Activated T-cell treated with anti-CD3 and anti-CD28 coated beads, Interleukin-2, amount 50 U/mL, for 72 hours (primary cell): Measurements from ENCODE around the gene DPYD. TPM values are rescaled to one million over a fixed set of nuclear protein-coding genes. Genes with fewer than 3 reads are reported as not detected.
A peak's percentile ranks its signal among the peaks of the same experiment; 100 is the strongest.

Experiments used
- ATAC-seq, 2 donors: fragments of 150-1000 bp; cut with Tn5 transposase; replicated peaks in 1 of 2; 2 replicates each; pipeline ENCODE4 v1.10.0; 2021; ENCODE audit warnings: moderate library complexity in 2 of 2, mild to moderate bottlenecking in 1 of 2
- DNase-seq, 2 donors: peaks; one replicate each; pipeline ENCODE4 v3.0.0; 2021 to 2022; ENCODE audit warnings: mixed read lengths in 1 of 2
- H3K27ac Mint-ChIP-seq: one replicate; pipeline ENCODE4 v1.8.0; 2022; ENCODE audit warnings: mild to moderate bottlenecking, moderate library complexity, mixed read lengths
- H3K27me3 Mint-ChIP-seq: one replicate; pipeline ENCODE4 v1.8.0; 2022; ENCODE audit warnings: low read depth, mixed read lengths
- H3K36me3 Mint-ChIP-seq, 2 donors: one replicate each; pipeline ENCODE4 v1.8.0; 2022; ENCODE audit warnings: mixed read lengths in 2 of 2, mild to moderate bottlenecking in 1 of 2; ENCODE audit not compliant: insufficient read depth in 2 of 2
- H3K4me1 Mint-ChIP-seq: one replicate; pipeline ENCODE4 v1.8.0; 2022; ENCODE audit warnings: low read depth, mixed read lengths
- H3K4me3 Mint-ChIP-seq, 2 donors: one replicate each; pipeline ENCODE4 v1.8.0; 2022; ENCODE audit warnings: mild to moderate bottlenecking in 2 of 2, mixed read lengths in 2 of 2, moderate library complexity in 2 of 2
- H3K9me3 Mint-ChIP-seq, 2 donors: one replicate each; pipeline ENCODE4 v1.8.0; 2022; ENCODE audit warnings: mixed read lengths in 2 of 2
- total RNA-seq, 2 donors: library from RNA; stranded (reverse); gene quantifications; one replicate each; pipeline ENCODE4 v1.2.3, GENCODE V29; 2022

The DPYD gene
- total RNA-seq, 2 donors from 2014 or later: 13.4 to 18.2 TPM

DNA sequence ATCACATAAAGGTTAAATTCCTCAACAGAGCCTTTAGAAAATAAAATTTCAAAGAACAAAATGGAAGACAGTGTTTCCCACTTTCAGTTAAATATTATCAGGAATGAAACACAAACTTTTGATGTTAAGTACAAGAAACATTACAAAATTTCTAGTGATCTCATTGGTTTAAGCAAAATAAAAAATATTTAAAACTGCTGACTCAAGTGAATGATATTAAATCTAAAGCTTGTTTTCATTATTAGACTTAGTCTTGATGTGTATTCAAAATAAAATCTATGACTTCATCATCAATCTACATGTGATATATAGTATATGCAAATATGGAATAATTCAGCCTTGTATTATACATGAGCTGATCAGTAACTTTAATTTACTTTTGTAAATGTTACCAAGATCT, 614.3 kb downstream of the DPYD start:
- Mint-ChIP-seq H3K4me1 (no peaks in the 10 kb centered on the region), H3K27ac (no peak overlapping the region), H3K27me3 (no peaks in the 10 kb centered on the region), H3K4me3 (no peak overlapping the region), H3K36me3 (no peaks in the 10 kb centered on the region), H3K9me3 (no peaks in the 10 kb centered on the region)
- DNase-seq: no peak
- no peak for ATAC-seq

GRCh38 chr1:97304366-97304765, 616.5 kb downstream of the DPYD start:
- Mint-ChIP-seq H3K9me3 (no peaks in the 10 kb centered on the region), H3K27me3 (no peaks in the 10 kb centered on the region), H3K4me3 (no peak overlapping the region), H3K36me3 (no peaks in the 10 kb centered on the region), H3K4me1 (no peaks in the 10 kb centered on the region), H3K27ac (no peak overlapping the region)
- DNase-seq (no peak), ATAC-seq (no peak)

- H3K4me3 Mint-ChIP-seq: no peak overlapping the region
- H3K27ac Mint-ChIP-seq: no peak overlapping the region
- no peak for DNase-seq
- H3K27me3 Mint-ChIP-seq: no peaks in the 10 kb centered on the region
- H3K36me3 Mint-ChIP-seq: no peaks in the 10 kb centered on the region
- no peaks in the 10 kb centered on the region for H3K4me1 Mint-ChIP-seq
- no peaks in the 10 kb centered on the region for H3K9me3 Mint-ChIP-seq
- no peak for ATAC-seq
These were observed 621.9 kb downstream of the DPYD start for GRCh38 chr1:97298966-97299365.

DNA sequence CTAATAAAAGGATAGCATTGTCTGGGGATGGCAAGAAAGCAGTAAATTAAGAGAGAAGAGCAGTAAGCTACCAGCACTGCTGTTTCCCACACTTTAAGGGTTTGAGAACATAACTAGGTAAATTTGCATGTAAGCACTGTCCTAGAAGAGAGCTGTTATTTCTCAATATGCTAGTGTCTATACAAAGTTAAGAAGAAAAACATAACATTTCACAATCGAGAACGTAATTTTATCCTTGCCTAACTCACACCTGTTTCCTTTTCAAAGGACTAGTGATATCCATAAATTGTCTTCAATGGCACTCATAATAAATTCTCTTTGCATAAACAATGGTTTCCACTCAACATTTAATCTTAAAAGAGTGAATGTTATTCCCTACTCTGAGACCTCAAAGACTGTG, 623.2 kb downstream of the DPYD start:
- no peaks in the 10 kb centered on the region for H3K4me1 Mint-ChIP-seq
- no peak overlapping the region for H3K4me3 Mint-ChIP-seq
- DNase-seq: no peak
- H3K36me3 Mint-ChIP-seq: no peaks in the 10 kb centered on the region
- H3K9me3 Mint-ChIP-seq: no peaks in the 10 kb centered on the region
- no peak overlapping the region for H3K27ac Mint-ChIP-seq
- no peak for ATAC-seq
- H3K27me3 Mint-ChIP-seq: no peaks in the 10 kb centered on the region

DNA sequence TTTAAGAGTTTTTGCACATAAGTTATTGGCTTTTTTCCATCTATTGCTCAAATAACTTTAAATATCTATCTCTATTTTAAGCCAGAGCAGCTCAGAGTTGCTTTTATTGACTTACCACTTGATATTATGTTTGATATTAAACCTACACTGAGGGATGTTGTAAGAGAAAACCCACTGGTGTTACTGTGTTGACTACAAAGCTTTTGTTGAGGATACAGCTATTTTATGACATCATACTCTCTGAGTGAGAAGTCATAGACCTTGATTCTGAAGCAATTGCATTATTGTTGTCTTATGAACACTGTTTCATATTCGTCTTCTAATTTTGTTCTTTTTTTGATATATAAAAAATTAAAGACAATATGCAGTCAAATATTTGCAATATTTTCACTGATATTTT, 638.9 kb downstream of the DPYD start:
- DNase-seq (no peak), ATAC-seq (no peak)
- peaks cover 10 to 17% of the 10 kb centered on the region in 2 donors for H3K36me3 Mint-ChIP-seq
- H3K27ac Mint-ChIP-seq: no peak overlapping the region
- peaks cover 10 to 13% of the 10 kb centered on the region in 2 donors for H3K9me3 Mint-ChIP-seq
- H3K4me1 Mint-ChIP-seq: peaks cover 13% of the 10 kb centered on the region
- no peak overlapping the region for H3K4me3 Mint-ChIP-seq
- no peaks in the 10 kb centered on the region for H3K27me3 Mint-ChIP-seq

- Mint-ChIP-seq H3K36me3 (peaks cover 6 to 14% of the 10 kb centered on the region in 2 donors), H3K4me1 (peaks cover 13% of the 10 kb centered on the region), H3K4me3 (peak overlapping the region in 1 of 2 donors; percentile 8), H3K27me3 (no peaks in the 10 kb centered on the region), H3K27ac (peak overlapping the region; percentile 88), H3K9me3 (peaks cover 5 to 8% of the 10 kb centered on the region in 2 donors)
- ATAC-seq: peak; percentile 84
- no peak for DNase-seq
These were observed 642.8 kb downstream of the DPYD start for GRCh38 chr1:97277891-97278654.

DNA sequence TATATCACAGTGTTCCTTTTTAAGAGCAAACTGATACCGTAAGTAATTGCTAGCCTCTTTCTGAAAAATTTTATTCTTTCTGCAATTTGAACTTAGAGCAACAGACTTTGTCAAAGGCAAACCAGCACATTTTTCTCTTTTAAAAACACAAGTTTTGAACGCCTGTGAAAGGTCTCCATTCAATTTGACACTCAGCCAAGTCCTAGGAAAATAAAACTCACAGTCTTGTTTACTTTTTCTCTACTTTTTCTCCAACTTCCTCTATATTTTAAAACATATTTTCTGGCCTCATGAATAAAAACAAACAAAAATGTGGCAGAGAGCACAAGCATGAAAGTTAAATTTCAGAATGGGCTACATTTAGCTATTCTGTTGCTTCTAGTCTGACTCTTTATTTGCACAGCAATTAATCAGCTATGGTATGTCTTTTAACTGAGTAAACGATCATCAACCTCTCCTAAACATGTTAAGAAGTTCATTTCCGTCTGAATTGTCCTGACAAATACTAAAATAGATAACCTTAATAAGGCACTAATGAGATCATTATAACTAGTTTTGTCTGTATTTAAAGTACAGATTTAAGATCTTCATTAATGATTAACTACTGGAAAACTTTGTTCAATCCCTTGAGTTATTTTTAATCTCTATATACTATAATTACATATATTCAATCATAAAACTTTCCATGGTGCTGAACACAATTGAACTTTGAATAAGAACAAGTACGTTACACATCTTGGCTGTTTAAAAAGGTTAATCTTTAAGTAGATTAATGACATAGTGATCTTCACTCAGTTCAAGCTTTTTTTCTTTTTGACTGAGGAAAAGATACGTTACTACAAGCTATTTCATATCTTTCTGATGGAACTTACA, 648.7 kb downstream of the DPYD start:
- no peak overlapping the region for H3K4me3 Mint-ChIP-seq
- no peaks in the 10 kb centered on the region for H3K27me3 Mint-ChIP-seq
- H3K36me3 Mint-ChIP-seq: peaks cover 3 to 11% of the 10 kb centered on the region in 2 donors
- ATAC-seq (no peak), DNase-seq (no peak)
- H3K4me1 Mint-ChIP-seq: peaks cover under 1% of the 10 kb centered on the region
- H3K27ac Mint-ChIP-seq: no peak overlapping the region
- H3K9me3 Mint-ChIP-seq: peaks cover 4% of the 10 kb centered on the region in 2 donors

DNA sequence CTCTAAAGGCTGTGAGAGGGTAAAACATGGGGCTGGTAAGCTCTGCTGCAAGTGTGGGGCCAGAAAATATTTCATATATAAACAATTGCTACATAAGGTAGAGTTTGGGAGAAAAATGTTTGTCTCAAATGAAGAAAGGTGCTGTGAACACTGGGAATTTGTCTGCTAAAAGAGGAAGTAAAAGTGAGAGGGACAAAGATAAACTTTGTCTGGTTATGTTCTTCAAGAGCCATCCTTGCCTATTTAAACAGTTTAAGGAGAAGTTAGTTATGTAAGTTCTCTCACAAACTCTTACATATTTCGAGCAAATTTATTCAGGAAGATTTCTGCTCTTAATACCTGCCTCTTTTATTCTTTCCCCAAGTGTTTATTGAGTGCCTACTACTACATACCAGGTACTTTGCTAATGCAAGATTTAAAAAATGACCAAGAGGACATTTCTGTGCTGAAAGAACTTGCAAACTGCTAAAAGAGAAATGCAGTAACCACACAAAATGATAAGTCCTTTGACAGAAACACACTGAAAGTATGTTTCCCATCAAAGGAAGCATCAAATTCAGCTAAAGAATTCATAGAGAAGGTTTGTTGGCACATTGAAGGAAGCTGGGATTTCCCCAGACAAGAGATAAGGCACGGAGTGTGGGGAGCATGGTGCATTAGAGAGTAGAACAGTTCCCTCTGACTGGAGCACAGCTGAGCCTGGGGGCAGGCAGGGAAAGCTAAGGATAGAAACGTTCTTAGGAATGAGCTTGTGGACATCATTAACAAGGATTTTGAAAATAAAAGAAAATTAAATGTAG, 650.1 kb downstream of the DPYD start:
- ATAC-seq (no peak), DNase-seq (no peak)
- no peak overlapping the region for H3K4me3 Mint-ChIP-seq
- H3K36me3 Mint-ChIP-seq: peaks cover 3 to 7% of the 10 kb centered on the region in 2 donors
- no peak overlapping the region for H3K27ac Mint-ChIP-seq
- H3K4me1 Mint-ChIP-seq: no peaks in the 10 kb centered on the region
- peaks cover 4 to 5% of the 10 kb centered on the region in 2 donors for H3K9me3 Mint-ChIP-seq
- no peaks in the 10 kb centered on the region for H3K27me3 Mint-ChIP-seq

GRCh38 chr1:97265630-97266029, 655.2 kb downstream of the DPYD start:
- Mint-ChIP-seq H3K4me1 (no peaks in the 10 kb centered on the region), H3K4me3 (no peak overlapping the region), H3K27me3 (no peaks in the 10 kb centered on the region), H3K27ac (no peak overlapping the region), H3K36me3 (peaks cover 3 to 6% of the 10 kb centered on the region in 2 donors), H3K9me3 (peaks cover 4 to 5% of the 10 kb centered on the region in 2 donors)
- DNase-seq (no peak), ATAC-seq (peak; percentile 29 to 58)

DNA sequence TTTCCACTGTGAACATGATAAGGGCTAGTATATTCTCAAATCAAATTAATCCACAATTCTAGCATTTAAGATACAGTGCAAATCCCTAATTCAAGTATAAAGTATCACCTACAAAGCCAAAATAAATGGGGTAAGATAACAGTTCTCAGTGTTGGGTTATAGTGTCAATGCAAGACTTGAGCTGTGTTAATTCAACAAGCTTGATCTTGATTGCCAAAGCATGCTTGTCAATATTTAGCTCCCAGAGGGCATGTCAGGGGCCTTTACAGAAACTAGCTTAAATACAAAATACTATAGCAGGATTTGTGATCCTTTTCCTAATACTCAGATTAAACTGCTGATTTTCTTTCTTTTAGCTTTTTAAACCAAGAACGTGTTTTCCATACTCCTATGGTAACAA, 658.0 kb downstream of the DPYD start:
- ATAC-seq: no peak

DNA sequence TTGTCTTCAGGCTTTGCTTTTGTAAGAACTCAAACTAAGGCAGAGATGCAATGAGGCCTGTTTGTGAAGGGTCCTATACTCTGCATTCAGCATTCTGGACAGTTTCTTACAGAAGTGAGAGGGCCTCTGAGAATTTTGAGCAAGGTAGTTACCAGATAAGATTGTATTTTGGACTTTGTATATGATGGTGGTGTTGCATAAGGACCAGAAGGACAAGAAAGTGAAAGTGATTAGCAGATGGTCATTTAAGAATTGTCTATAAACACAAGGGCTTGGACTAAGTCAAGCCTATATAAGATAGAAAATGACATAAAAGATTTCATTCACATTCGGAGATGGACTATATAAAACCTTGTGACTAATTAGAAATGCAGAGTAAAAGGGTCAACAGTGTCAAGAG, 662.2 kb downstream of the DPYD start:
- no peak overlapping the region for H3K27ac Mint-ChIP-seq
- H3K9me3 Mint-ChIP-seq: no peaks in the 10 kb centered on the region
- ATAC-seq (no peak), DNase-seq (no peak)
- H3K4me1 Mint-ChIP-seq: peaks cover 7% of the 10 kb centered on the region
- H3K4me3 Mint-ChIP-seq: no peak overlapping the region
- no peaks in the 10 kb centered on the region for H3K36me3 Mint-ChIP-seq
- H3K27me3 Mint-ChIP-seq: no peaks in the 10 kb centered on the region

More for the DNA sequence above, 658.0 kb downstream of the DPYD start:
- Mint-ChIP-seq H3K27me3 (no peaks in the 10 kb centered on the region), H3K27ac (no peak overlapping the region), H3K4me1 (no peaks in the 10 kb centered on the region), H3K4me3 (no peak overlapping the region), H3K36me3 (peaks cover 0 to 3% of the 10 kb centered on the region in 2 donors), H3K9me3 (peaks cover 0 to 5% of the 10 kb centered on the region in 2 donors)
- no peak for DNase-seq

DNA sequence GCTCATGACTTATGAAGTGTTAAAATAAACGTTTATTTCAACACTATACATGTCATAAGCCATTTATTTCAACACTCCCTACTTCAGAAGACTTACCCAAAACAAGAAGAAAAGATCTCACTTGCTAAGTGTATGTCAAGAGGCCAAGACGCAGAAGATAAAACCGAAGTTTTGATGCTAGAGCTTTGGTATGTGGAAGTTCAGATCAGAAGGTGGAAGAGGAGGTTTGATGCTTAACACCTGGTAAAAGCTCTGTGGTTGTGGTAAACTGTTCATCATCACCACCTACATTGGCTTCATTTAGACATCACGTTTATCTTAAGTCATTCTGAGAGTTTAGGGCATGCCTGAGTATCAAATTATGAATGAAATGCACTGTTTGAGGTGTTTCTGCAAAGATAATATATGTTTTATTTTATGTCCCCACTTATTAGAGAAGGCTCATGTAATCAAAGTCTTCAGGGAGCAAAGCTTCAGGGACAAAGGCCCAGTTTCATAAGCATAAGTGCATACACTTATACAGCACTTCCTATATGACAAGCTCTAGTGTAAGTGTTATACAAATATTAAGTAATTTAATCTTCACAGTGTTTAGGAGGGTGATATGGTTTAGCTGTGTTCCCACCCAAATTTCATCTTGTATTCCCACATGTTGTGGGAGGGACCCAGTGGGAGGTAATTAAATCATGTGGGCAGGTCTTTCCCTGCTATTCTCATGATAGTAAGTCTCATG, 665.9 kb downstream of the DPYD start:
- Mint-ChIP-seq H3K27me3 (no peaks in the 10 kb centered on the region), H3K9me3 (no peaks in the 10 kb centered on the region), H3K27ac (no peak overlapping the region), H3K4me1 (peaks cover 7% of the 10 kb centered on the region), H3K4me3 (no peak overlapping the region), H3K36me3 (no peaks in the 10 kb centered on the region)
- DNase-seq (no peak), ATAC-seq (peak; percentile 61 to 69)
